Activated CD8-positive, alpha-beta T cell treated with anti-CD3 and anti-CD28 coated beads for 36 hours (primary cell): Measurements from ENCODE around the gene CC2D1A. TPM values are rescaled to one million over a fixed set of nuclear protein-coding genes. Genes with fewer than 3 reads are reported as not detected.

Source experiments
- ATAC-seq: fragments of 200-7000 bp; cut with Tn5 transposase; one replicate; pipeline ENCODE4 v1.10.0; 2021; ENCODE audit warnings: mild to moderate bottlenecking, moderate library complexity
- CTCF ChIA-PET: fragments of 350-600 bp; sonication (Branson Sonifier 250); formaldehyde crosslinking; loops from one replicate; lab custom pipeline; 2021; ENCODE audit warnings: antibody characterized with exemption; lab: Charles Lee
- POLR2A ChIA-PET: fragments of 350-600 bp; sonication (Branson Sonifier 250); formaldehyde crosslinking; loops from one replicate; lab custom pipeline; 2021; ENCODE audit warnings: antibody characterized with exemption; lab: Charles Lee
- DNase-seq: peaks from one replicate; pipeline ENCODE4 v3.0.0-alpha.2; 2020
- H3K27ac Mint-ChIP-seq: one replicate; pipeline ENCODE4 v1.8.0; 2021; ENCODE audit warnings: mild to moderate bottlenecking, mixed read lengths
- H3K27me3 Mint-ChIP-seq: one replicate; pipeline ENCODE4 v1.8.0; 2021; ENCODE audit warnings: mixed read lengths
- H3K36me3 Mint-ChIP-seq: one replicate; pipeline ENCODE4 v1.8.0; 2021; ENCODE audit warnings: low read depth, mixed read lengths
- H3K4me1 Mint-ChIP-seq: one replicate; pipeline ENCODE4 v1.8.0; 2021; ENCODE audit warnings: low read depth, mixed read lengths
- H3K4me3 Mint-ChIP-seq: one replicate; pipeline ENCODE4 v1.8.0; 2021; ENCODE audit warnings: mild to moderate bottlenecking, moderate library complexity, mixed read lengths
- H3K9me3 Mint-ChIP-seq: one replicate; pipeline ENCODE4 v1.8.0; 2021; ENCODE audit warnings: mixed read lengths
- CTCF ChIP-seq: fragments of 200-600 bp; IDR thresholded peaks from one replicate; pipeline ENCODE4 v1.8.0; 2022; ENCODE audit warnings: antibody characterized with exemption, mild to moderate bottlenecking
- intact Hi-C: fragments of 100-400 bp; cut with micrococcal nuclease; formaldehyde crosslinking; loops from one replicate; pipeline ENCODE4 v1.10.0; 2022
- total RNA-seq, 2 experiments: library from RNA; stranded (reverse); gene quantifications; one replicate each; pipeline ENCODE4 v1.2.3, GENCODE V29; 2021

CC2D1A gene
- total RNA-seq, 2 experiments from 2014 or later: 22.4 to 23.8 TPM

- TF ChIP-seq CTCF: no peak
- no peaks in the 10 kb centered on the region for H3K9me3 Mint-ChIP-seq
- peaks cover 44% of the 10 kb centered on the region for H3K4me1 Mint-ChIP-seq
- no peak overlapping the region for H3K27ac Mint-ChIP-seq
- peak overlapping the region; percentile 63 for H3K4me3 Mint-ChIP-seq
- H3K27me3 Mint-ChIP-seq: peaks cover 32% of the 10 kb centered on the region
- CTCF ChIA-PET: interaction anchor here (1.0 to 1.1 kb wide), 4 partner anchors 9 to 206 kb away, joined by 3 read pairs; partner anchors contain the start of gene MISP3
- H3K36me3 Mint-ChIP-seq: no peaks in the 10 kb centered on the region
- POLR2A ChIA-PET: interaction anchor here (1.0 kb wide), 2 partner anchors 14 to 15 kb away, joined by 3 read pairs; no protein-coding TSS in a partner anchor
- intact Hi-C loops: loop anchor here (10.0 kb wide), 1 partner anchor 271 kb away; no protein-coding TSS in a partner anchor
- ATAC-seq: no peak
- peak; percentile 35 for DNase-seq
Measured at GRCh38 chr19:13865571-13866462, 40.2 kb upstream of the CC2D1A start.

- no peak for TF ChIP-seq CTCF
- intact Hi-C loops: loop anchor here (10.0 kb wide), 1 partner anchor 272 kb away; no protein-coding TSS in a partner anchor
- Mint-ChIP-seq H3K36me3 (no peaks in the 10 kb centered on the region), H3K4me1 (peaks cover 37% of the 10 kb centered on the region), H3K9me3 (no peaks in the 10 kb centered on the region), H3K4me3 (peak overlapping the region; percentile 63), H3K27me3 (peaks cover 32% of the 10 kb centered on the region), H3K27ac (no peak overlapping the region)
- ChIA-PET CTCF (interaction anchor here (1.0 to 1.1 kb wide), 4 partner anchors 8 to 205 kb away, joined by 3 read pairs; partner anchors contain the start of gene MISP3), POLR2A (interaction anchor here (1.0 to 1.5 kb wide), 4 partner anchors 11 to 194 kb away, joined by 3 read pairs; partner anchors contain the start of gene NANOS3)
- DNase-seq (no peak), ATAC-seq (no peak)
Measured at GRCh38 chr19:13866463-13867046, 39.4 kb upstream of the CC2D1A start.

- ATAC-seq (no peak), DNase-seq (peak; percentile 40)
- Mint-ChIP-seq H3K9me3 (no peaks in the 10 kb centered on the region), H3K4me3 (no peak overlapping the region), H3K4me1 (peaks cover 33% of the 10 kb centered on the region), H3K27me3 (peaks cover 33% of the 10 kb centered on the region), H3K36me3 (no peaks in the 10 kb centered on the region), H3K27ac (no peak overlapping the region)
- CTCF ChIA-PET: no interaction called here
- intact Hi-C loops: loop anchor here (10.0 kb wide), 1 partner anchor 274 kb away; no protein-coding TSS in a partner anchor
- POLR2A ChIA-PET: interaction anchor here (0.5 to 1.1 kb wide), 2 partner anchors 95 to 134 kb away, joined by 3 read pairs; partner anchors contain the start of gene C19orf53
- TF ChIP-seq CTCF: no peak
Measured at GRCh38 chr19:13868663-13869062, 37.3 kb upstream of the CC2D1A start.

GRCh38 chr19:13869281-13869680 lies 36.7 kb upstream of the CC2D1A start:
- ChIA-PET POLR2A (interaction anchor here (0.5 kb wide), 1 partner anchor 134 kb away, joined by 3 read pairs; no protein-coding TSS in a partner anchor), CTCF (no interaction called here)
- no peak overlapping the region for H3K27ac Mint-ChIP-seq
- H3K4me3 Mint-ChIP-seq: no peak overlapping the region
- no peaks in the 10 kb centered on the region for H3K36me3 Mint-ChIP-seq
- no peak for TF ChIP-seq CTCF
- DNase-seq: no peak
- H3K4me1 Mint-ChIP-seq: peaks cover 27% of the 10 kb centered on the region
- no peaks in the 10 kb centered on the region for H3K9me3 Mint-ChIP-seq
- no peak for ATAC-seq
- H3K27me3 Mint-ChIP-seq: peaks cover 27% of the 10 kb centered on the region
- intact Hi-C loops: loop anchor here (10.0 kb wide), 1 partner anchor 274 kb away; no protein-coding TSS in a partner anchor
